Activated CD8-positive, alpha-beta memory T cell treated with anti-CD3 and anti-CD28 coated beads, Interleukin-2, amount 50 U/mL, for 4 hours (primary cell): ENCODE data around the gene WWC2.
"Not testable (repeated sequence)": the region's sequence is repeated elsewhere in the genome, so short reads cannot be mapped to it uniquely, and the experiment has no call there.

Source experiments
- DNase-seq: peaks from one replicate; pipeline ENCODE4 v3.0.0-alpha.2; 2020

The WWC2 gene

DNA sequence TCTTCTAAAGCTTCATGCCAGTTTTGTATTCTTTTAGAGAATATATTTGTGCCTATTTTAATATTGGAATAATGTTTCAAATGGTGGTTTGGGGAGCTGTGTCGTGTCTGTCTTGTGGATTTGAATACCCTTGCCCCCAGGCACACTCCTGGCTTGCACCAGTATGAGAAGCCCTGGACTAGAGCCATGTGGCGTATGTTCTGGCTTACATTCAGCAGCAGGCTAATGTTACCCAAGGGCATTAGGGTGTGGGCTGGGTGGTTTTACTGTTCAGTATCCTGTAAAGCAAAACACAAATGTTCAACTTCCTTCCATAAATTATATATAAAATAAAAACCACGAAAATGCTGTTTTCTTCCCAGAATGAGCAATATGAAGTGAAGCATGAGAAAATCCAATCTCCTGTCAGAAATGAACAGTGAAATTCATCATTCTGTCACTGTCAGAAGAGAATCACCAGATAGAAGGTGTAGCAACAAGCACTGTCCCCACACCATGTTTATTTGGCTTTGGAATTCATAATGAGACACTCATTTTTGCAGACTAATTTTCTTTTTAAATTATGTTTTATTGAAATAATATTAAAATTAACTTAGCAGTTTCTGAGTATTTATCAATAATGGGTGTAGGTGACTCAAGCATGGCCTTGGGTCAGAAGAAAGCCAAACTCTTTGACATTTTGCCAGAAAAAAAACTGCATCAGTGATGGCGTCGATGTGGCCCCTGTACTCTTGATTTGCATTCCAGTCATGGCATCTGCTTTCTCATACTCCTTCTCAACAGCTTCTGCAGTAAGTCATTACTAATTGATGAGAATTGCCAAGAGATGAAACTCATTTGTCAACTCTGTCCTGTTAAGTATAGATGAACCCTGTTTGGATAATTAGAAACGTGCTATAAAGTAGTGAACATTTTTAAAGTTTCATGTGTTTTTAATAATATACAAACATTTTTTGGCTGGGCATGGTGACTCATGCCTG lies 43.8 kb downstream of the WWC2 start:
- DNase-seq = no peak

DNA sequence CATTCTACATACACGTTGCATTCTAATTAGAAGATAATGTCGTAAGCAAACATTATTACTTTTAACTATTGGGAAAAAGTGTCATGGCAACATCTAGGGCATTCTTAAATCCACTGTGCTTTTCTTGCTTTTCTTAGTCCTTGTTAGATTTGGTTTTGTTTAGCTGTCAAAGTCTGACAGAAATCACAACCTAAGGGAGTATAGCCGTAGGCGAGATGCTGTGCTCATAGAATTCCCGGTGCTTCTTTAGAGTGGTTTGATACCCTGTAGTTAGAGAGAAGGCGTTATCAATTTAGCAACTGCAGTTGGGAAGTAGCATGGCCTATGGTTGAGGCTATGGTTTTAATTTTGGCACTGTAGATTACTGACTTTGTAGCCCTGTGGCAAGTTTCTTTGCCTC lies 45.7 kb downstream of the WWC2 start:
- DNase-seq = no peak

GRCh38 chr4:183145773-183146172 lies 46.7 kb downstream of the WWC2 start:
- no peak for DNase-seq

DNA sequence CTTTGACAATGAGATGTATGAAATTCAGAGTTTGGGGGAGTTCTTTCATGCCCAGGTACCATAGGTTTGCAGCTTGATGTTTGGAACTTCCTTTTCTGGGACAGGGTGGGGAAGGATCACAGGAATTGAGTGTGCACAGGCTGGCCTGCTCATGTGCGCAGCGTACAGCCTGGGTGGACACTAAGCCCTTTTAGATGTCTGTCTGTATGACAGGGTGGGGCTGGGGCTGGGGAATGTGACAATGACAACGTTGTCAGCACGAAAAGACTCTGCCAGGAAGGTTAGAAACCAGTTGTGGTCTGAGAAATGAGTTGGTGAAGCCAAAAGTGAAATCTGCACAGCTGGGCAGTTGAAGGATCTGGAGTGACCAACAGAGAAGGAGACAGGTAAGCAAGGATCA lies 47.4 kb downstream of the WWC2 start:
- no peak for DNase-seq

DNA sequence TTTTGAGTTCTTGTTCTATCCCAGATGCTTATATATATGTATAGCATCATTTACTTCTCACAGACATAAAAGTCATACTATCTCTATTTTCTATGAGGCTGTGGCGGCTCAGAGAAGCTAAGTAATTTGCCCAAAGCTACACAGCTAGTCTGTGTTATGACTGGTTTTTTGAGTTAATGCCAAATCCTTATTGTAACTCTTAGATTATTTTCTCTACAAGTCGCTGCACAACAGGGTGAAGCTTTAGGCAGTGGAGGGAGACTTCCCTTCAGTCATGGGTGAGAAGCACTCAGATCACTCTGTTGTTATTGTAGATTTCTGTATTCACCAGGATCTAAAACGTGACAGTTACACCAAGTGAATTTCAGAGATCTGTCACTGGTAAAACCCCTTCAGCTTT lies 48.1 kb downstream of the WWC2 start:
- no peak for DNase-seq

- no peak for DNase-seq
These were observed 48.9 kb downstream of the WWC2 start for GRCh38 chr4:183147983-183148382.

DNA sequence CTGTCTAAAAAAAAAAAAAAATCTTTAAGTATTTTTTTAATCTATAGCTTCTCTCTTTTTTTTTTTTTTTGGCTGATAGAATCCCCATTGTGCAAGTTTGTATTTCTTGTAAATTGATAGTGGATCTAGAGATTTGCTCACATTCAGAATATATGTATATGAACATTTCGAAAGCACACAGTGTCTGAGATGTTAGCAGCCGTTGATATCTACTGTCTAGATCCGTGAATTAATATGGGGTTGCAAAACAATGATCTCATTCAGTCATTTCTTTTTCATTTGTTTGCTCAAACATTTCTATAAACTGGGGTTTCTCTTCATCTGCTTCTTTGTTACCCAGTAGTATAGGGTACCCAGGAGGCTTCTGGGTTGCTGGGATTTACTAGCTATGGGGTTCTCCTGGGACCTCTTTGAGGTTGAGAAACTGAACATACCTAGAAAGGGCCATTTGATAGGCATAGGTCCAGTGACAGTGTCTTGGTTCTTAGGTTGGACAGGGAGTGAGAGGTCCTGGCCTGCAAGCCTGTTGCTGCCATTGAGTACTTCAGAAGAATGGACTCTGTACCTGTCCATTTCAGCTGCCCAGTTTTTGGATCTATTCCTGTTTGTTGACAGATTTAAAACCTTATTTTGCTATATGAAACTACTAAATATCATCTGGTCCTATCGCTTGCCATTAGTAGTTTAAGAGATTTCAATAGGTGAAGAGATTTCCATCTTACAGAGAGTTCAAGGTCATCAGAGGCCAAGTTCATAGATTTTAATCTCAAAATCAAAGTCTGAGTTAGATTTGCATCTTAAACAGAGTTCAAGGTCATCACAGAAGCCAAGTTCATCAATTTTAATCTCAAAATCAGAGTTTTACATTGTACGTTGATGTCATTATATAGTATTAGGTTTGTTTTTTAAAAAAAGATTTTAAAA lies 50.8 kb downstream of the WWC2 start:
- no peak for DNase-seq

GRCh38 chr4:183150664-183151063 lies 51.6 kb downstream of the WWC2 start:
- DNase-seq = not testable (repeated sequence)

- DNase-seq = not testable (repeated sequence)
These were observed 53.2 kb downstream of the WWC2 start for GRCh38 chr4:183152232-183152631.

DNA sequence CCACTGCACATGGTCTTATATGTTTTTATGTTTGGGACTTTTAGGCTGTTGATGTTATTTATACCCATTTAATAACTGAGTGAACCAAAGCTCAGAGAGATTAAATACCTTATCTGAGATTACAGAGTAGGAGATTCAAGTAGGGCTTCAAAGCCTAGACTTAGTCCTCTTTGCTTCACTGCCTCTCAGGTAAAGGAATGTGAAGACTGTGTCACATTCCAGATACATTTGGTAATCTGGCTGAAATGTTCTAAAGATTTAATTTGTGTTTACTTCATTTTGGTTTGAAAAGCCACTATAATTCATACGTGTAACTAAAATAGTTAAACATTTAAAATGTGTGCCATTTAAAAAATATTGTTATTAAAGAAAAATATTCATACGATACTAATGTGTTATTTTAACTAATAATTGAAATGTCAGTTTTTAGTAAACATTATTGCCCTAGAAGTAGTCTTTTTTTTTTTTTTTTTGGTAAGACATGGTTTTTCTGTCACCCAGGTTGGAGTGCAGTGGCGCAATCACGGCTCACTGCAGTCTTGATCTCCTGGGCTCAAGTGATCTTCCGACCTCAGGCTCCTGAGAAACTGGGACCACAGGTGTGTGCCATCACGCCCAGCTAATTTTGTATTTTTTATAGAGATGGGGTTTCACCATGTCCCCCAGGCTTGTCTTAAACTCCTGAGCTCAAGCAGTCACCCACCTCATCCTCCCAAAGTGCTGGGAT lies 54.3 kb downstream of the WWC2 start:
- DNase-seq = no peak

DNA sequence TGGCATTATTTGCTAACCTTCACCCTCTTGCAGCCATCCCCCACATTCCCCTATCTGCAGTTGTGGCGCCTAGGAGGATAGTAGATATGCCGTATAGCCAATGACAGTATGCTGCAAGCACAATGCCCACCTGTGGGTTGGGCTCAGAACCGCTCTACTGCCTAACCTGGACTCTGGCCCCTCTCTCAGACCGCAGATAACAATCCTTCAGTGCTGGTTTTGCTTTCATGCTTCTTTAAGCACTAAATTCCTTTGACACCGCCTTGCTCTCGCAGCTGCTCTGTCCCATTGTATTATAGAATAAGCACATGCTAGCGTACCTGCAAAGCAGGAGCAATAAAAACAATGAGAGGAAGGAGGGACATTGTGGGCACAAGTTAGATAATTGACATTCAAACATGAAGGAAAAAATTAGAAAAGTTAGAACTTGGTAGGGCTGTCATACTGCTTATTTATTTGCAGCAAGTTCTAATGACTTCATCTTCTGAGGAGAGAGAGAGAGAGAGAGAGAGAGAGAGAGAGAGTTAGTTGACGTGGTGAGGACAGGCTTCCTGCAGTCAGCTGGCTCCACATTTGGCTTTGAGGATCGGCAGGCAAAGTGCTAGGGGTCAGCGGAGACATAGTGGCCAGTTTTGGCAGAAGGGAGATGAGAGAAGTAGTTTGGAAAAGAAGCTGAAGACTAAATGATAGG lies 55.8 kb downstream of the WWC2 start:
- no peak for DNase-seq

- no peak for DNase-seq
These were observed 56.6 kb downstream of the WWC2 start for GRCh38 chr4:183155450-183156184.

GRCh38 chr4:183157215-183157614 lies 58.2 kb downstream of the WWC2 start:
- DNase-seq = no peak

GRCh38 chr4:183158062-183158461 lies 59.0 kb downstream of the WWC2 start:
- no peak for DNase-seq

GRCh38 chr4:183161630-183162029 lies 62.6 kb downstream of the WWC2 start:
- no peak for DNase-seq

- DNase-seq = no peak
These were observed 64.1 kb downstream of the WWC2 start for GRCh38 chr4:183163135-183163534.

- no peak for DNase-seq
These were observed 65.9 kb downstream of the WWC2 start for GRCh38 chr4:183164963-183165362.

DNA sequence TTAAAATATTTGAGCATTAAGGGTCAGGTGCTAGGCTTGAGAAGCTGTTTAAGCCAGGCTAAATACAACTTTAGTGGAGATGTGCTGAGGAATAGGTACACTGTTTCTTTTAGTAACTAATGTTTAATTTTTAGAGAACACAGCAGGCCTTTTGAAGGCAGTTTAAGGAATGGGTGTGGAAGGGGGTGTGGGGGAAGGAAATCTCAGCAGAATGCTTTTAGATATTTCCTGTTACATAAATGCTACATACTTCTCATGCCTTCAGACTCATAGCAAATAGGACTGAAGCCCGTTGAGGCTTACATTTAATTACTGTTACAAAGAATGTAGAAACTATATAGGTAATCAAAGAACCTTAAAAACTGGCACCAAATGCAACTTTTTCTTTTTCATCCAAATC lies 66.3 kb downstream of the WWC2 start:
- no peak for DNase-seq

DNA sequence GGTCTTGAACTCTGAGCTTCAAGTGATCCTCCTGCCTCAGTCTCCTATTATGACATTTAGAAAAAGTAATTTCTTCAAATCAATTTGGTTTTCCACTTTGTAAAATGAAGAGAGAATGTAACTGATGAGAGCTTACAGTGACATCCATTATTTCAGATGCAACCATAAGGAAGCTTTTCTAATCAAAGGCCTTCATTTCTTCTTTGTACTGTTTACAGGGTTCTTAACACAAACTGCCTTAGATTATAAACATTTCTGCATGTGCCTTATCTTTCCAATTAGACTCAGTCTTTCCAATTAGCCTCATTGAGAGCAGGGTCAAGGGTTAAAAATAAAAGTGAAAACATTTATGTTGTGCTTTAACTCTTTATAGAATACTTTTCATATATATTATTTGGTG lies 71.8 kb downstream of the WWC2 start:
- DNase-seq = no peak

GRCh38 chr4:183171484-183172267 lies 72.6 kb downstream of the WWC2 start:
- no peak for DNase-seq

DNA sequence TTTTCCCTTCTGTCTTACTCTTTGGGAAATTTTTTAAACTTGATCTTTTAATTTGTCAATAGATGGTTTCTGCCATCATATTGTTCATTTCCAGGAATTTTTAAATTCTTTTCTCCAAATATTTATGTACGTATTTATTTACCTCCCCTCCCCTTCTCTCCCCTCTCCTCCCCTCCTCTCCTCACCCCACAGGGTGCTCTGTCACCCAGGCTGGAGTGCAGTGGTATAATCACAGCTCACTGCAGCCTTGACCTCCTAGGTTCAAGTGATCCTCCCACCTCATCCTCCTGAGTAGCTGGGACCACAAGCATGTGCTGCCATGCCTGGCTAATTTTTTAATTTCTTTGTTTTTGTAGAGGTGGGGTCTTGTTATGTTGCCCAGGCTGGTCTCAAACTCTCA lies 73.8 kb downstream of the WWC2 start:
- DNase-seq = no peak
